TTC549 (cell line): ENCODE measurements around the gene ASCC2.

Source experiments
- FAIRE-seq: peaks from 2 replicates; lab custom pipeline; 2012; peaks lifted over from hg19 to GRCh38; lab: Jason Lieb, UNC

ASCC2 gene

DNA sequence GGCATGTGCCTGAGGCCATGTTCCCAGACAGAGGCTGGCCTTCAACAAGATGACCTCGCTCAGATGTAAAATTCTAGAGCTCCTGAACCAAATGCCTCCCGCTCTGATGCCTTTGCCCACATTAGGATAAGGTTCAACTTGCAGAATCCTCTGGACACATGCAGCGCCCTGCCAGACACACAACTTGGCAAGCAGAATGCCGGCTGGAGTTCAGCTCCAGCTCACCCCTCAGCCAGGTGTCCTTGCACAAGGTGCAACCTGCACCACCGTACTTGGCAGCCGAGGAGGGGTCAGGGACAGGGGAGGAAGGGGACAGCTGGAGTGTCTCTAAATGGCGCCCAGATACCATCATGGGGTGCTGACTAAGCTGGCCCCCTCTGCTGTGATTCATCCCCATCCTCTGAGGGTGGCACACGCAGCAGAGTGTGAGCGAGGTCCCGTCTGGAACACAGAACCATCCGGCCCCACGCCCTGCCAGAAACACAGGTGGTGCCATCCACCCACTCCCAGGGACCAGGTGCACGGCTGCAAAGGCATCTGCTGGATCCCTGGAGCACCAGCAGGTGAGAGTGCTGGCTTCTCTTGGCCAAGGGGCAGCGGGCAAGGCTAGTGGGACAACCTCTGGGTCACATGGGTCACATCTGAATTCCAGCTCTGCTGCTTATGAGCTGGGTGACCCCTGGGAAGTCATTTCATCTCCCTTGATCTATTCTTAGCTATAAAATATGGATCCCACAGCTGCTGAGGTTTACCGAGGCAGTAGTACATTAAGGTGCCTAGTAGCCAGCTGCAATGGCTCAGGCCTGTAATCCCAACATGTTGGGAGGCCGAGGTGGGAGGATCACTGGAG is 84.0 kb downstream of the ASCC2 start:
- FAIRE-seq, result no peak

GRCh38 chr22:29751669-29752068 is 86.4 kb downstream of the ASCC2 start:
- FAIRE-seq, result no peak

- FAIRE-seq, result no peak
Measured at GRCh38 chr22:29750559-29751538, 87.2 kb downstream of the ASCC2 start.

DNA sequence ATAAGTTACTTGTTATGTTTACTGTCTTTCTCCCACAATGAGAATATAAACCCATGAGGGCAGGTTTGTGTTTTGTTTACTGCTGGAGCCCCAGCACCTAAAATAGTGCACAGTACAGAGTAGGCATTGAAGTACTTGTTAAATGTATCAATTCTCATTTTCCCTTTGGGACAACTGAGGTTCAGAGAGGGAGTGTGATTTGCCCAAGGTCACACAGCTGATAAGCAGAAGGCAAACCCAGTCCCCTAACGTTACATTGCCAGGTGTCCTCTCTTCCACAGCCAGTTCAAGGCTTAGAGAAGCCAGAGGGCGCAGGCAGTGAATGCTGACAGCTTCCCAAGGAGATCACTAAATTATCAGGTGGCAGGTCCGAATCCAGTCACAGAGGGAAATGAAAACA is 88.0 kb downstream of the ASCC2 start:
- no peak for FAIRE-seq

DNA sequence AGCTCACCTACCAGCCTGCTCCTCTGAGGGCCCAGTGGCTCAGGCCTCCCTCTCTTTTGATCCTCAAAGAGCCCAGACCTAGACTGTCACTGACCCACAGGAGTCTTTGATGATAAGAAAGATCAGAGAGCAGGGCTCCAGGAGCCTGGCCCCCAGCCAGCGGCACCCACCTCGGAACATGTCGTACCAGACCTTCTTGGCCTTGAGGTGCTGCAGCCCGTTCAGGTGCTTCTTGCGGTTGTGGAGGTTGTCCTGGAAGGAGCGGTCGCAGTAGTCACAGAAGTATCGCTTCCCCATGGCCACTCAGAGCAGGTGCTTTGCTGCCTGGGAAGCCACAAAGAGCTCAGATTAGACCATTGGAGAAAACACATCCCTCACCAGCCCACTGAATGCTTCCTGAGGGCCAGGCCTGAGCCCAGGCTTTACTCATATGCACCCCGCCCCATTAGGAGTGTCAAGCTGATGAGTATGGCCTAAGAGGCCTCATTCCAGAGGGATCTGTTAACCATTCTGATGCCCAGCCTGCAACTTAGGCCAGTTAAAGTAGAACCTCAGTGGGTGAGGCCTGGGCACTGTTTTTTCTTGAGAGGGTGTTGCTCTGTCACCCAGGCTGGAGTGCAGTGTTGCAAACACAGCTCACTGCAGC is 89.7 kb downstream of the ASCC2 start:
- FAIRE-seq, result no peak

DNA sequence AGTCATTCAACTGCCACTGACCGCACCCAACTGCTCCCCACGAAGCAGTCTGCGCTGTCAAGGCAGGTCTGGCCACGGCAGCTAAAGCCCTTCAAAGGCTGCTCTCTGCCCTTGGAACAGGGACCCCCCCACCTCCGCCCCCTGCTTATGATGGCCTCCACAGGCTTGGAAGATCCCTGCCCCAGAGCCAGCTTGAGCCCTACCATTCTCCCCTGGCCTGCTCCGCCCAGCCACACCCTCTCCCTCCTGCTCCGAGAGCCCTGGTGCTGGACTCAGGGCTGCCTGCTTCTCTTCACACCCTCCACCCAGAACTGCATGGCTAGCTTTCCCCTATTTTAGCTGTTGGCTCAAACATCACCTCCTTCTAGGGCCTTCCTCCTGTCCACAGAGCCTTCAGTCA is 90.2 kb downstream of the ASCC2 start:
- FAIRE-seq, result no peak

GRCh38 chr22:29744902-29745301 is 93.2 kb downstream of the ASCC2 start:
- FAIRE-seq, result no peak

- FAIRE-seq, result no peak
Measured at GRCh38 chr22:29742326-29742725, 95.7 kb downstream of the ASCC2 start.

- FAIRE-seq, result no peak
Measured at GRCh38 chr22:29741926-29742325, 96.1 kb downstream of the ASCC2 start.

DNA sequence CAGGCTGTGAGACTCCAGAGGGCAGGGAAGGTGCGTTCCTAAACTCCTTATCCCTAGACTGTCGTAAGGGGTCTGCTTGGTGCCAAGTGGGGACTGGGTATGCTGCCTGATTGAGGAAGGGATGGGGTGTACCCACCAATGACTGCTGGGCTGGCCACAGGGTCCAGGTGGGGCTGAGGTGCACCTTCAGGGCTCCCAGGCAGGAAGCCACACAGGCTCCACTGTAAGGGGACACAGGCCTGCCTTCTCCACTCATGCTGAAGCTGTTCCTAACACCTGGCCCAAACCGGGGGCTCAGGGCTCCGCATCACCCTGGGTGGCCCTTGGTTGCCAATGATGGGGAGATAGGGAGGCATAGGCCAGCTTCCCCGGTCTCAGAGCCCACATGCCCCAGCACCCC is 97.9 kb downstream of the ASCC2 start:
- FAIRE-seq, result no peak

DNA sequence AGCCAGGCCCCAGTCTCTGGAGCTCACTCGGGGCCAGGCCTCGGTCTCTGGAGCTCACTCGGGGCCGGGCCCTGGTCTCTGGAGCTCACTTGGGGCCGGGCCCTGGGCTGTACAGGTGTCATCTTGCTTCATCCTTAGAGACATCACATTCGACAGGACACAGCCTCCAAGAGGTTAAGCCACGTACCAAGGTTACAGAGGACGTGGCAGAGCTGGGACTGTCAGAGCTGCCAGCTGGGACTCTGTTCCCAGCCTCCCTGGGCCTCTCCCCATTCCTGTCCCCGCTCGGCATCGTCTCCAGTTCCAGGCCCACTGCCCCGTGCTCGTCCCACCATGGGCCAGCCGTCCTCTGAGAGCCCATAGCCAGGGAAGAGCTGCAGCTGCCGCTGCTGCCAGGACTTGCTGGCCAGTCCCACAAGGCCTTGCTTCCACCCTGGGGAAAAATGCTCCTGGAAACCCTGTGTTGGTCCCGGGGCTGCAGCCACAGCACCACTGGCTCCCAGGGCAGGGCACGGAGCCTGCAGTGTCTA is 98.7 kb downstream of the ASCC2 start:
- FAIRE-seq, result no peak
